GM12873 (cell line): ENCODE measurements around the gene DHRS1.

Source experiments
- TF ChIP-seq, protein P1 (sequence below): IDR thresholded peaks from 2 replicates; pipeline ENCODE4 v1.5.1; 2012; ENCODE audit warnings: low read depth, mild to moderate bottlenecking, moderate library complexity, low read length, control low read depth; ENCODE audit not compliant: insufficient read depth; ENCODE audit errors: missing control alignments

Gene DHRS1

DNA sequence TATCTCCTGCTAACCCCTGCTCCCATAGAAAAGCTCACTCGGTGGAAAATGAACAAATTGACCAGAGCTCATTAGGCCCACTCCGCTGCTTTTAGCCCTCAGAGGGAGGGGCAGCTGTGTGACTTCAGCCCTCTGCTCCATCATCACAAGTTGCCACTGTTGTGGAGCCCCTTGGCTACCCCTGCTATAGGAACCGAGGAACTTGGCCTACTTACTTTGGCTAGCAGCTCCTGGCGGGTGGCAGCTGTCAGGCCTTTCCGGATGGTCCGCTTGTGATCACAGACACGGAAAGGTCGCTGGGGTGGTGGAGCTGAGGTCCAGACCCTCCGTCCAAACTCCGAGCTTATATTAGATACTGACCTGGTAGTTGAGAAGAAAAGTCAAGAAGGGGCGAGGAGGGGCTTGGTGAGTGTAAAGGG lies 7.6 kb upstream of the DHRS1 start:
- TF ChIP-seq, protein P1, sequence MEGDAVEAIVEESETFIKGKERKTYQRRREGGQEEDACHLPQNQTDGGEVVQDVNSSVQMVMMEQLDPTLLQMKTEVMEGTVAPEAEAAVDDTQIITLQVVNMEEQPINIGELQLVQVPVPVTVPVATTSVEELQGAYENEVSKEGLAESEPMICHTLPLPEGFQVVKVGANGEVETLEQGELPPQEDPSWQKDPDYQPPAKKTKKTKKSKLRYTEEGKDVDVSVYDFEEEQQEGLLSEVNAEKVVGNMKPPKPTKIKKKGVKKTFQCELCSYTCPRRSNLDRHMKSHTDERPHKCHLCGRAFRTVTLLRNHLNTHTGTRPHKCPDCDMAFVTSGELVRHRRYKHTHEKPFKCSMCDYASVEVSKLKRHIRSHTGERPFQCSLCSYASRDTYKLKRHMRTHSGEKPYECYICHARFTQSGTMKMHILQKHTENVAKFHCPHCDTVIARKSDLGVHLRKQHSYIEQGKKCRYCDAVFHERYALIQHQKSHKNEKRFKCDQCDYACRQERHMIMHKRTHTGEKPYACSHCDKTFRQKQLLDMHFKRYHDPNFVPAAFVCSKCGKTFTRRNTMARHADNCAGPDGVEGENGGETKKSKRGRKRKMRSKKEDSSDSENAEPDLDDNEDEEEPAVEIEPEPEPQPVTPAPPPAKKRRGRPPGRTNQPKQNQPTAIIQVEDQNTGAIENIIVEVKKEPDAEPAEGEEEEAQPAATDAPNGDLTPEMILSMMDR: no peak

DNA sequence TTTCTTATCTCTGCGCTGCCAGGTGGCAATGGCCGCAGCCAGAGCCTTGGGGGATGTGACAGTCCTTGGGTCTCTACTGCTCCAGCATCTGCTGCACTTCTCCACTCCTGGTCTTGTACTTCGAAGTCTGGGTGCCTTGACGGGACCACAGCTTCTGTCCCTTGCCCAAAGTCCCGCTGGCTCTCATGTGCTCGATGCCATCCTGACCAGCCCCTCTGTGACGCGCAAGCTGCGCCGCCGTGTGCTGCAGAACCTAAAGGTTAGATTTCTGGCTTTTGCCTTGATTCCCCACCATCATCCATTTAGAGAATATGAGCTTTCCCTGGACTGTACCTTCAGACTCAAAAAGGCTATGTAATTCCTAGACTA lies 4.4 kb upstream of the DHRS1 start:
- TF ChIP-seq, protein P1: no peak

DNA sequence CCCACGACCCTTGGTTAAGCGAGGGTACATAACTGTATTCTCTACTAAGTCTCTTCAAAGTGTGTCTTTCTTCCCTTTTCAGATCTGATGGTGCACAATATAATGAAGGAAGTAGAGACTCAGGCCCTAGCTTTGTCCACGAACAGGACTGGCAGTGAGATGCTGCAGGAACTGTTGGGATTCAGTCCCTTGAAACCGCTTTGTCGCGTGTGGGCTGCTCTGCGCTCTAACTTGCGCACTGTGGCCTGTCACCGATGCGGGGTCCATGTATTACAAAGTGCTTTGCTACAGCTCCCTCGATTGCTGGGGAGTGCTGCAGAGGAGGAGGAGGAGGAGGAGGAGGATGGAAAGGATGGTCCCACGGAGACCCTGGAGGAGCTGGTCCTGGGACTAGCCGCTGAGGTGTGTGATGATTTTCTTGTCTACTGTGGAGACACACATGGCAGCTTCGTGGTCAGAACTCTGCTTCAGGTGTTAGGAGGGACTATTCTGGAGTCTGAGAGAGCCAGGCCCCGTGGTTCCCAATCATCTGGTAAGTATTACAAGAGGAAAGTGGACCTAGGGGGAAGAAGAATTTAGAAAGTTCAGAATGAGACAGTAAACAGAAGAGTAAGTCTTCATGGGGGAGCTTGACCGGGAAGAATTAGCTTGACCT lies 873 bp upstream of the DHRS1 start:
- TF ChIP-seq, protein P1: no peak

DNA sequence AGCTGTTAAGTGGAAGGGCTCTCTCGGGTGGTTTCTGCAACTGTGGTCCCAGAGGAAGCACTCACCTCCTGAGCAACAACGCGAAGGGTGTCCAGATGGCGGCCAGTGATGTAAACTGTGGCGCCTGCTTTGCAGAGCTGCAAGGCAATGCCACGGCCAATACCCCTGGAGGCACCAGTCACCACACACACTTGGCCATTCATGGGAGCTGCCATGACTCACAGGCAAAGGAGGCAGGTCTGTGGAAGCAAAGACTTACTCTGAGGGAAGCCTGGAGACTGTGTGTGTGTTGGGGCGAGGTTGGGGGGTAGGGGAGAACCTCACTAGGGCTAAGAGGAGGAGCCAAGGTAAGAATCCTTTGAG lies 707 bp downstream of the DHRS1 start:
- TF ChIP-seq, protein P1: no peak

DNA sequence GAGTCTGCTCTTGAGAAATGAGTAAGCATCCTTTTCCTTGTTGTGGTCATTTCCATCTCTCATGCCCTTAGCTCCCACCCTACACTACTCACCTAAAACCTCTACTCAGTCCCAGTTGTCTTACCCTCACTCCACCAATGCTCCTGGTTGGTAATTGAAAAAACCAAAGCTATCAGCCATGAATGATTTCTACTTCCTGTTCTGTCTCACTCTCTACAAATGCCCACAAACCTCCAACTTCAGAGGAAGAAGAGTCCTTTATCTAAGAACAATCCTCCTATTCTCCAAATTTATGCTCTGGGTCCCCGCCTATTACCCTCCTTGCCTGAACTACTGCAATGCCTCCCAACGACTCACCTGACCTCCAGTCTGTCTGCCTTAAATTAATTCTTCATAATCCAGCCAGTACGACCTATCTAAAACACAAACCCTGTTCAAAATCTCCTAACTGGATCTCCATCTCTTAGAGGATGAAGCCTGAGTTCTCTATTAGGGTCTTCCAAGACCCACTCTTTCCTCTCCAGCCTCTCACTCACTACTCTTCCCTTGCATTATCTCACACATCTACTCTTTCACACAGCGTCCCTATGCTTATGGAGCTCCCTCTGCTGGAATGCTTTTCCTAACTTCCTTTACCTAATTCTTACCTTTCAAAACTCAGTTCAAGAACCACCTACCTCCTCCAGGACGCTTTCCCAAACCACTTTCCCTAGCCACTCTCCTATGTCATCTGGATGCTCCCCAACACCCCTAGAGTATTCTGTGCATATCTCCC lies 2.2 kb downstream of the DHRS1 start:
- TF ChIP-seq, protein P1: peak; percentile 36

DNA sequence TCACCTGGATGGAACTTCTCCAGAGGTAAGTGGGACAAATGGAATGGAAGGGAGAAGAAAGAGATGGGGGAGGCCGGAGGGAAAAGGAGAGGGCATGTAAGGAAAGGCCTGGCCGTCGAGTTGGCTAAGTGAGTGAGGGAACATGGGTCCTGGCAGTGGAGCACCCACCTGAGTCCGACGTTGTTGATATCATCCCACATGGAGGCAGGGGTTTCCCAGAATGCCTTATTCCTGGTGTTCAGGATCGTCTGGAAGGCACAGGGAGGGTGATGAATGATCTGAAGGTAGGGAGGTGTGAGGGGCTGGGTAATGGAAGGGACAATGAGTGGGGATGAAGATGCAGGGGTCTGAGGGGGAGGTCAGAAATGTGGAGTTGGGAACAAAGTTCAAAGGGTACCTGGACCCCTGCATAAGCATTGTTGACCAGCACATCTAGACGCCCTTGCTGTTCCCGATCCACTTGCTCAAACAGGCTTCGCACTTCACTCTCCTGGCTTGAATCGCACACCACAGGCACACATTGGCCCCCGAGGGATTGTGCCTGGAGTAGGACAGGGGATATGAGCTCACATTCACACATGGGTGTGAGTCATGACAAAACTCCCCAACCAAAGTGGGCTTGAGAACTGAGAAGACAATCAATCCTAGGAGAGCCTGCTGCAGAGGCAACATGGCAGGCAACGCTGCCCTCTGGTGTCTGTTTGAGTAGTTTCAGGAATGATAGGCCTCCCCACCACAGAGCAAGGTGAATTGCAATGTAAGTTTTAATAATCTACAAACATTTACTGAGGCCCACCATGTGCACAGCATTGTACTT lies 3.0 kb downstream of the DHRS1 start:
- TF ChIP-seq, protein P1: peak; percentile 85

DNA sequence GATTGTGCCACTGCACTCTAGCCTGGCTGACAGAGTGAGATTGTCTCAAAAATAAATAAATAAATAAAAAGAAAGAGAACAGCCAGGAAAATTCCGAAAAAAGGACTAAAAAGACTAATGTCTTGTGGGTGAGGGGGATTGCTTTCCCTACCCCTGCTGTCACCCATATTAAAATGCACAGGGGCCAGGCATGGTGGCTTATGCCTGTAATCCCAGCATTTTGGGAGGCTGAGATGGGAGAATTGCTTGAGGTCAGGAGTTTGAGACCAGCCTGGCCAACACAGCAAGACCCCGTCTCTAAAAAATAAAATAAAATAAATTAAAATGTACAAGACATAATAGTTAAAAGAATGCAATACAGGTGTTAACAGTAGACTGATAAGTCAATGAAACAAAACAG lies 6.1 kb downstream of the DHRS1 start:
- TF ChIP-seq, protein P1: no peak
